ENCODE data around the gene SPATA2.

DNA sequence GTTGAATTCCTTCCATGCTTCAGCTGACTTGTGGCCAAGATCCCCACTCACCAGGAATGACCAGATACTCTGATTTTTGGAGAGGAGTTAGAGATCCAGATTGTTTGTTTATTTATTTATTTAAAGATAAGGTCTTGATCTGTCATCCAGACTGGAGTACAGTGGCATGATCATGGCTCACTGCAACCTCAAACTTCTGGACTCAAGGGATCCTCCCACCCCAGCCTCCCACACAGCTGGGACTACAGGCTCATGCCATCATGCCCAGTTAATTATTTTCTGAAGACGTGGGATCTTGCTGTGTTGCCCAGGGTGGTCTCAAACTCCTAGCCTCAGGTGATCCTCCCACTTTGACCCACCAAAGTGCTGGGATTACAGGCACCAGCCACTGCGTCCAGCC is 4.1 kb upstream of the SPATA2 start:
- no peak for TF ChIP-seq POLR2A (IDR thresholded peaks at IDR 0.05)
- TF ChIP-seq, protein P1, sequence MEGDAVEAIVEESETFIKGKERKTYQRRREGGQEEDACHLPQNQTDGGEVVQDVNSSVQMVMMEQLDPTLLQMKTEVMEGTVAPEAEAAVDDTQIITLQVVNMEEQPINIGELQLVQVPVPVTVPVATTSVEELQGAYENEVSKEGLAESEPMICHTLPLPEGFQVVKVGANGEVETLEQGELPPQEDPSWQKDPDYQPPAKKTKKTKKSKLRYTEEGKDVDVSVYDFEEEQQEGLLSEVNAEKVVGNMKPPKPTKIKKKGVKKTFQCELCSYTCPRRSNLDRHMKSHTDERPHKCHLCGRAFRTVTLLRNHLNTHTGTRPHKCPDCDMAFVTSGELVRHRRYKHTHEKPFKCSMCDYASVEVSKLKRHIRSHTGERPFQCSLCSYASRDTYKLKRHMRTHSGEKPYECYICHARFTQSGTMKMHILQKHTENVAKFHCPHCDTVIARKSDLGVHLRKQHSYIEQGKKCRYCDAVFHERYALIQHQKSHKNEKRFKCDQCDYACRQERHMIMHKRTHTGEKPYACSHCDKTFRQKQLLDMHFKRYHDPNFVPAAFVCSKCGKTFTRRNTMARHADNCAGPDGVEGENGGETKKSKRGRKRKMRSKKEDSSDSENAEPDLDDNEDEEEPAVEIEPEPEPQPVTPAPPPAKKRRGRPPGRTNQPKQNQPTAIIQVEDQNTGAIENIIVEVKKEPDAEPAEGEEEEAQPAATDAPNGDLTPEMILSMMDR (IDR thresholded peaks at IDR 0.05) = no peak

Measured in adrenal gland (tissue), 5 donors.